HG02885 (cell line): ENCODE data around the gene MAML3.

Experiments used
- ATAC-seq: cut with Tn5 transposase; IDR thresholded peaks from one replicate; pipeline ENCODE4 v1.9.1; 2021; ENCODE audit warnings: mild to moderate bottlenecking; ENCODE audit not compliant: unreplicated experiment, poor library complexity

Gene MAML3

GRCh38 chr4:139781066-139781465, 372.9 kb downstream of the MAML3 start:
- no peak for ATAC-seq

- no peak for ATAC-seq
Measured at GRCh38 chr4:139779691-139780090, 374.3 kb downstream of the MAML3 start.

- no peak for ATAC-seq
Measured at GRCh38 chr4:139777757-139778156, 376.2 kb downstream of the MAML3 start.

- no peak for ATAC-seq
Measured at GRCh38 chr4:139776235-139776634, 377.7 kb downstream of the MAML3 start.

- no peak for ATAC-seq
Measured at GRCh38 chr4:139774759-139775487, 379.1 kb downstream of the MAML3 start.

GRCh38 chr4:139773560-139774318, 380.2 kb downstream of the MAML3 start:
- no peak for ATAC-seq

GRCh38 chr4:139770361-139770760, 383.6 kb downstream of the MAML3 start:
- ATAC-seq = no peak

- no peak for ATAC-seq
Measured at GRCh38 chr4:139769364-139769763, 384.6 kb downstream of the MAML3 start.

GRCh38 chr4:139768896-139769295, 385.1 kb downstream of the MAML3 start:
- ATAC-seq = no peak

- ATAC-seq = no peak
Measured at GRCh38 chr4:139768366-139768765, 385.6 kb downstream of the MAML3 start.

GRCh38 chr4:139767585-139767984, 386.4 kb downstream of the MAML3 start:
- no peak for ATAC-seq

GRCh38 chr4:139767168-139767567, 386.8 kb downstream of the MAML3 start:
- no peak for ATAC-seq

- ATAC-seq = no peak
Measured at GRCh38 chr4:139764686-139765310, 389.2 kb downstream of the MAML3 start.

- no peak for ATAC-seq
Measured at GRCh38 chr4:139764182-139764581, 389.8 kb downstream of the MAML3 start.

GRCh38 chr4:139763672-139764071, 390.3 kb downstream of the MAML3 start:
- ATAC-seq = no peak

- ATAC-seq = no peak
Measured at GRCh38 chr4:139763205-139763604, 390.8 kb downstream of the MAML3 start.

GRCh38 chr4:139762720-139763119, 391.3 kb downstream of the MAML3 start:
- no peak for ATAC-seq

- peak; percentile 69 for ATAC-seq
Measured at GRCh38 chr4:139761461-139761860, 392.5 kb downstream of the MAML3 start.

GRCh38 chr4:139760567-139760966, 393.4 kb downstream of the MAML3 start:
- no peak for ATAC-seq

- ATAC-seq = no peak
Measured at GRCh38 chr4:139759097-139759496, 394.9 kb downstream of the MAML3 start.
